ENCODE results near the gene IZUMO4.

- no peak for TF ChIP-seq CTCF (IDR thresholded peaks at IDR 0.05)
- TF ChIP-seq EZH2 (IDR thresholded peaks at IDR 0.05; ENCODE audit: borderline replicate concordance, insufficient read depth, low read depth, low read length, poor library complexity, severe bottlenecking) = no peak
These were observed 46.2 kb upstream of the IZUMO4 start for GRCh38 chr19:2050349-2050990.

Data from B cell (primary cell).